ENCODE data around the gene SLC6A7. TPM values are rescaled to one million over a fixed set of nuclear protein-coding genes. Genes with fewer than 3 reads are reported as not detected.

The SLC6A7 gene
- total RNA-seq, 1 donor from 2014 or later, result not detected

GRCh38 chr5:150172556-150172955 lies 17.3 kb upstream of the SLC6A7 start:
- TF ChIP-seq CTCF (conservative IDR thresholded peaks at IDR 0.05; ENCODE audit: low read depth, low read length), result no peak
- H3K4me3 ChIP-seq (ENCODE audit: low read depth, low read length), result no peak overlapping the region
- no peak for DNase-seq (ENCODE audit: low read depth)

- no peak for TF ChIP-seq CTCF (conservative IDR thresholded peaks at IDR 0.05; ENCODE audit: low read depth, low read length)
- no peak overlapping the region for H3K4me3 ChIP-seq (ENCODE audit: low read depth, low read length)
- DNase-seq (ENCODE audit: low read depth), result no peak
Observed at GRCh38 chr5:150173161-150173560, 16.7 kb upstream of the SLC6A7 start.

GRCh38 chr5:150174285-150174684 lies 15.6 kb upstream of the SLC6A7 start:
- no peak for DNase-seq (ENCODE audit: low read depth)
- TF ChIP-seq CTCF (conservative IDR thresholded peaks at IDR 0.05; ENCODE audit: low read depth, low read length), result no peak
- H3K4me3 ChIP-seq (ENCODE audit: low read depth, low read length), result no peak overlapping the region

GRCh38 chr5:150175076-150175475 lies 14.8 kb upstream of the SLC6A7 start:
- TF ChIP-seq CTCF (conservative IDR thresholded peaks at IDR 0.05; ENCODE audit: low read depth, low read length), result no peak

GRCh38 chr5:150175536-150175935 lies 14.3 kb upstream of the SLC6A7 start:
- no peak overlapping the region for H3K4me3 ChIP-seq (ENCODE audit: low read depth, low read length)
- peak; percentile 65 for TF ChIP-seq CTCF (conservative IDR thresholded peaks at IDR 0.05; ENCODE audit: low read depth, low read length)
- no peak for DNase-seq (ENCODE audit: low read depth)

More at GRCh38 chr5:150175076-150175475, 14.8 kb upstream of the SLC6A7 start:
- no peak overlapping the region for H3K4me3 ChIP-seq (ENCODE audit: low read depth, low read length)
- no peak for DNase-seq (ENCODE audit: low read depth)

- no peak for TF ChIP-seq CTCF (conservative IDR thresholded peaks at IDR 0.05; ENCODE audit: low read depth, low read length)
- no peak for DNase-seq (ENCODE audit: low read depth)
- no peak overlapping the region for H3K4me3 ChIP-seq (ENCODE audit: low read depth, low read length)
Observed at GRCh38 chr5:150176745-150177477, 13.0 kb upstream of the SLC6A7 start.

GRCh38 chr5:150177721-150178120 lies 12.1 kb upstream of the SLC6A7 start:
- no peak for TF ChIP-seq CTCF (conservative IDR thresholded peaks at IDR 0.05; ENCODE audit: low read depth, low read length)
- no peak for DNase-seq (ENCODE audit: low read depth)
- no peak overlapping the region for H3K4me3 ChIP-seq (ENCODE audit: low read depth, low read length)

Measured in epithelial cell of proximal tubule (primary cell).